ENCODE data around the gene INHBC.

GRCh38 chr12:57428965-57429364 lies 5.6 kb upstream of the INHBC start:
- TF ChIP-seq CTCF (IDR thresholded peaks at IDR 0.05 in 4 of 5, conservative IDR thresholded peaks at IDR 0.05 in 1 of 5) (no peak), POLR2A (IDR thresholded peaks at IDR 0.05) (no peak)
